Stimulated activated CD8-positive, alpha-beta memory T cell treated with anti-CD3 and anti-CD28 coated beads, Interleukin-15, amount 100 ng/mL, for 4 hours (primary cell): ENCODE data around the gene WBP11.
"Not testable (repeated sequence)": the region's sequence is repeated elsewhere in the genome, so short reads cannot be mapped to it uniquely, and the experiment has no call there.

Experiments used
- DNase-seq, 2 donors: peaks; one replicate each; pipeline ENCODE4 v3.0.0-alpha.2; 2020; ENCODE audit warnings: low read depth in 2 of 2

Gene WBP11

GRCh38 chr12:14772946-14773345 is 30.3 kb downstream of the WBP11 start:
- no peak for DNase-seq

DNA sequence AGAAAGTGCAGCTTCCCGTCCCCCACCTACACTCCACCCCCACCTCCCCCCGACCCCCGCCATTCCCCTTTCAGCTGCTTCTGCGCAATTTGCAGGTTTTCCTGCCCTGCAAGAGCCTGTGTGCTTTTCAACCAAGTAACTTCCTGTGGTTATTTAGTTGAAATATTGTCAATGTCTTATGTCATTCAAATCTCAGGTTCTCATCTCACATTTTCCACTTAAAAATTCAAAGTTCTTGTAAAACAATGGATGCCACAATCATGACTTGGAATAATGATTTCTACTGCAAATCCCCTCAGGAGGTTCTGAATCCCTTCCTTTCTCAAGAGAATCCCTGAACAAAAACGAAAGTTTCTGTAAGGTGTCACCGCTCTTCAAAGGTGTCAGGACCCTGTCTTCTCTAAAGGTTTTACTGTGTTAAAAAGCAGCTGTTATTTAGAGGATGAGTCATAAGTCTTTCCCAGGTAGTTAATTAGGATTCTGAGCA is 31.6 kb downstream of the WBP11 start:
- DNase-seq = peak in 1 of 2 donors; percentile 18

DNA sequence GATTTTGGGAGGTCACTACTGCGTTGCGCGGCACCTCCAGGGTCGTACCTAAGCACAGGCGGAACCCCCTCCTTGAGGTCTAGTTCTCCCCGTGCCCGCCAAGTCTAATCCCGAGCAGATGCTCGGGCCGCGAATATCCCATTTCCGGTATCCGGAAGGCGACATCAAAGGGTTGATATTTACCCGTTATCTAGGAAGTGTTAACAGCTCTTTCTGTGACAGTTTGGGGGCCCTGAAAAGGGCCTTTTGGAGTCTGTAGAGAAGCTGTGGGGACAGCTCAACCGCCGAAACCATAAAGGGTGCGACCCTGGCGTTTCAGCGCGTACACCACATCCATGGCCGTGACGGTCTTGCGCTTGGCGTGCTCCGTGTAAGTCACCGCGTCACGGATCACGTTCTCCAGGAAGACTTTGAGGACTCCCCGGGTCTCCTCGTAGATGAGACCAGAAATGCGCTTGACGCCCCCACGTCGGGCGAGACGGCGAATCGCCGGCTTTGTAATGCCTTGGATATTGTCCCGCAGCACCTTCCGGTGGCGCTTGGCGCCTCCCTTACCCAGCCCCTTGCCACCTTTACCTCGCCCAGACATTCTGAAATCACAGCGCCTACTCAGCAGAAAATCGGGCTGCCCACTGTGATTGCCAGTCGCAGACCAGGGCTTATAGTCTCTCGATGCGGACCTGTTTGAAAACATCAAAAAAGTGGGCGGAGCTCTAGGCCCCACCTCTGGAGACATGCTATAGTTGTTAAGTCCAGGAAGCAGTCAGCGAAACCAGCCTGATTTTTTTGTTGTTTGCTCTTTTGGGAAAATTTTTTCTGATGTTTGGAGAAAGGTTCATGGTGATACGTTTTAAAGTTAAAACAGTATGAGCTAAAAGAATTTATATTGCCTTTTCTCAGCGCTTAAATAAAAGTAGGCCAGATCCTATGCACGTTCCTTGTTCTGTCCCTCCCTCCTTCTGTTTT is 32.5 kb downstream of the WBP11 start:
- peak; percentile 74 to 88 for DNase-seq

- DNase-seq = peak; percentile 75 to 79
These were observed 33.2 kb downstream of the WBP11 start for GRCh38 chr12:14769969-14770495.

- no peak for DNase-seq
These were observed 33.8 kb downstream of the WBP11 start for GRCh38 chr12:14769466-14769968.

DNA sequence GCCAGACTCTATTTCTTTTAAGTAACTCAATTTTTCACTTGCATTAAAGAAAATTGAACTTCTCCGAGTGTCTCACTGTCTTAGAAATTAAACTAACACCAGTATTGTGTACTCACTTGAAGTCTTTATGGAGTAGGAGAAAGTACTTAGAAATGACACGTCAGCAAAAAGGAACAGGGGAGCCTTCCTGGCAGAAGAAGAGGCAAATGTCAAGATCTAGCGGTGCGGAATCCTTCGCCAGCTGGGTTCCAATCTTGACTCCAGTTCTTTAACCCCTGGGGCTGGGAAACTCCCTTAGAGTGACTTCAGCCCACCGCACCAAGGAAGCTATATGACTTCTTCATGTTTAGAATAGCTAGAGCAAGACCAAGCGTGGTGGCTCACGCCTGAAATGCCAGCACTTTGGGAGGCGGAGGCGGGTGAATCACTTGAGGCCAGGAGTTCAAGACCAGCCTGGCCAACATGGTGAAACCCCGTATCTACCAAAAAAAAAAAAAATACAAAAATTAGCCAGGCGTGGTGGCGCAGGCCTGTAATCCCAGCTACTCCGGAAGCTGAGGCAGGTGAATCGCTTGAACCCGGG is 34.4 kb downstream of the WBP11 start:
- DNase-seq = no peak

DNA sequence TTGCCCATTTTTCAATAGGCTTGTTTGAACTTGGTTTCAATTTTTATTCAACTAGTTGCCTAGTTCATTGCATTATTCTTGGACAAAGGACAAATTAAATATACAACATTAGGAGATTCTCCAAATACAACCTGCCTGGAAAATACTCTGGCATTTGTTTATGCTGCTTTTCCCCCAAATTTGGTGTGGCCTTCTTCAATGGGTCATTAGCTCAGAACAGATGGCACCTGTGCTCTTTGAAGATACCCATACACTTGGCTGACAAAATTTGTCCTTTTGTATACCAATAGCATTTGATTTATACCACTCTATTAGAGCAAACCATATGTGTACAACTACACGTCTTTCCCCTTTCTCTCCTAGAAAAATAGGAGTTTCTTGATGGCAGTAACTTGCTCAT is 35.7 kb downstream of the WBP11 start:
- DNase-seq = no peak

DNA sequence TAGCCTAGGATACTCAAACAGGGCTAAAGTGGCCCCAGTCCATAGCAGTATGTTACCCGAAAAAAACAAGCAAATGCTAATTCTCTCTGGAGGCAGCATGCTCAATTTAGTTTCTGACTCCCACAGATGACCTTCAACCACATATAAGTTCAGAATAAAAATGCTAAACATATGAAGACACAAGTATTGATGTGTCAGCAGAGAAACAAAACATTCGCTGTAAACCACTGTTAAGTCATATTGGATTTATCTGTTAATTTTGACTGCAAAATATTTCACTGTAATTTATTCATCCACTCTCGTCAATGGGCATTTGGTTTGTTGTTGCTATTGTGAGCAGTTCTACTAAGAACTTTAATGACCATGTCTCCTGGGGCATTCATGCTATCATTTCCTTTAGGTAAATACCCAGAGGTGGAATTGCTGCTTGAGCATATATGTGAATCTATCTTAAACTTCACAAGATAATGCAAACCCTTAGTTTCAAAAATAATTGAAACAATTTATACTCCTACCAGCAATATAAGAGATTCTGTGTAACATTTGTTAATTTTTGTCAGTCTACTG is 36.5 kb downstream of the WBP11 start:
- DNase-seq = no peak

DNA sequence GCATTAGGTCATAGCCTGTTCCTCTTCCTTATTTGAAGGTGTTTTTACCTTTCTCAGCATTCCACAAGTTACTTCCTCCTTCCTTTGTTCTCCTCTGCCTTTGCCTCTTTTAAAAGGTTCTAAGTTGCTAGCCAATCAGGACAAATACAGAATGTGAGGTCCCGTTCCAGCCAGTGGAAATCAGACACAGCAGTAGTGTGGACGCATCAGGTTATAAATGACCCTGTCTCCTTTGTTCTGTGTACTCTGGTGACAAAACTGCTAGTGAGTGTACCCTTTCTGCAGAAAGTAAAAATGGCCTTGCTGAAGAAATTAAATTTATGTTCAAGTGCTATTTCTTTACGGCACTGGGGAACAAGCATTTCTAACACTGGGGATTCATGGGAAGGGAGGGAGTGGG is 37.3 kb downstream of the WBP11 start:
- not testable (repeated sequence) for DNase-seq

DNA sequence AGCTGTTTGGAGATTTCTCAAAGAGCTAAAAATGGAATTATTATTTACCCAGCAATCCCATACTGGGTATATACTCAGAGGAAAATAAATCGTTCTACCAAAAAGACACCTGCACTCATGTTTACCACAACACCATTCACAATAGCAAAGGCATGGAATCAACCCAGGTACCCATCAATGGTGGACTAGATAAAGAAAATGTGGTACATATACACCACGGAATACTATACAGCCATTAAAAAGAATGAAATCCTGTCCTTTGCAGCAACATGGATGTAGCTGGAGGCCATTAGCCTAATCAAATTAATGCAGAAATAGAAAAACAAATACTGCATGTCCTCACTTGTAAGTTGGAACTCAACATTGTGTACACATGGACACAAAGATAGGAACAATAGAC is 37.9 kb downstream of the WBP11 start:
- no peak for DNase-seq

DNA sequence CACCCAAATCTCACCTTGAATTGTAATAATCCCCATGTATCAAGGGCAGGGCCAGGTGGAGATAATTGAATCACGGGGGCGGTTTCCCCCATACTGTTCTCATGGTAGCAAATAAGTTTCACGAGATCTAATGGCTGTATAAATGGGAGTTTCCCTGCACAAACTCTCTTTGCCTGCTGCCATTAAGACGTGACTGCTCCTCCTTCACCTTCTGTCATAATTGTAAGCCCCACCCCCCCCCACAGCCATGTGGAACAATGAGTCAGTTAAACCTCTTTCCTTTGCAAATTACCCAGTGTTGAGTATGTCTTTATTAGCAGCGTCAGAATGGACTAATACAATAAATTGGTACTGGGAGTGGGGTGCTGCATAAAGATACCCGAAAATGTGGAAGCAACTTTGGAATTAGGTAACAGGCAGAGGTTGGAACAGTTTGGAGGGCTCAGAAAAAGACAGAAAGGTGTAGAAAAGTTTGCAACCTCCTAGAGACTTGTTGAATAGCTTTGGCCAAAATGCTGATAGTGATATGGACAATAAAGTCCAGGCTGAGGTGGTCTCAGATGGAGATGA is 43.5 kb downstream of the WBP11 start:
- DNase-seq = not testable (repeated sequence)

DNA sequence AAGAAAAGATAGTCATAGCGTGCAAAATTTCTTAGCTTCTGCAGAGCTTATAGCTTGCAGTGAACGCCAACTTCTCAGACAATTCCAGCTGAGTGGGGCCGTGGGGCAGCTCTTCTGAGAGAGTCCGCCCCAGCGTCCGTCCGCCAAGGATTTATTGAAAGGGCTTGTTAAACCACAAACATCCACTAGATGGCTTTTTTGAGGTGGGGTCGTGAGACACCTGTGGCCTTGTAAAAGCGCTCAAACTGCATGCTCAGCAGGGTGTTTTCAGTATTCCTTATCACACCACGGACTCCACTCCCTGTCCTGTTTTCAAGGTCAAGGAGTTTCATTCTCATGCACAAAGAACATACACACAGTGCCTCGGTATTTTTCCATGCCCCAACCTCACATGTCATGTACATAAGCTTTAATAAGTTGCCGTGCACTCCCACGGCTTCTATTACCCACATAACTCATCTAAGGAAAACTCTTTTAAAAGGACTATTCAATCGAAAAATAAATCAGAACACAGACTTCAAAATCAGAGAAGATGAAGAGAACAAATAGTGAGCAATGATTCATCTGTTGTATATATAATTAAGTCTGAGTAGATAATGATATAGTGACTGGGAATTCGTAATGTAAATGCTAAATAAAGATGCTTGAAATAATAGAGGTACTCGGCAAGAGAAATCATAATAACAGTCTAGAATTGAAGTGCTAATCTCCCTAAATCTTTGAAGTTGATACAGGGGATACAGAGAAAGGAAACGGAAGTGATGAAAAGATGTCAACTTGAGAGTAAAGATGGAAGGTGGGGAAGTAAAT is 46.7 kb downstream of the WBP11 start:
- no peak for DNase-seq

DNA sequence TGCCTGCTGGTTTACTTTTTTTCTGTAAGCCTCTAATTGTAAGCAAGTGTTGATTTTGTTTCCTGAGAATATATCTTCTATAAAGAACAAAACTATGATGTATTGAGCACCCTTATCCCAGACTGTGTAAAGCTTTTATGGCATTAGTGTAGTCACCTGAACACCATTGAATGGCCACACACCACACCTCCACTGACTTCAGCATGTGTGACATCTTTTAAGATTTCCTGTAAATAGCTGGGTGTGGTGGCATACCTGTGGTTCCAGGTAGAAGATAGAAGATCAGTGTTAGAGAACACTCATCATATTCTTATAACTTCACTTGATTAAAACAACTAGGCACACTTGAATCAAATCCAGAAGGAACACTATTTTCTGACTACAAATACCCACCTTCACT is 51.3 kb downstream of the WBP11 start:
- DNase-seq = no peak

DNA sequence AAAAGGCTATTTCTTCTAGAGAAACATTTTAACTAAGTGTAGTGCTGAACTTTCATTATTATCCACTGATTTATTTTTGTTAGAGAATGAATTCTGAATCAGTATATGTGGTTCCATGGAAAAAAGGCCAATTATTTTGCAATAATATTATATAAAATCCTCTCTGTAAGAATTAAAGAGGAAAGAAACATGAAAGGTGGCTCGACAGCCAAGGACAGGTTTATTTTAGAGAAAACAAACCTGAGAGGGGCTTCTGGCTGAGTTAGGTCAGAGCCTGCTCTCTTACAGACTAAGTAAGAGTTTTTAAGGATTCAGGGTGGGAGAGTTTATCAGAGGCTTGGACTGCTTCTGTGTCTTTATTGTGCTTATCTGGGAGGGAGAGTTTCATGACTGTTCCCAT is 60.2 kb downstream of the WBP11 start:
- no peak for DNase-seq

- DNase-seq = no peak
These were observed 61.3 kb downstream of the WBP11 start for GRCh38 chr12:14741942-14742341.

GRCh38 chr12:14741153-14741552 is 62.1 kb downstream of the WBP11 start:
- no peak for DNase-seq

- DNase-seq = not testable (repeated sequence)
These were observed 66.8 kb downstream of the WBP11 start for GRCh38 chr12:14736441-14736840.
